ENCODE data around the gene LY6G6F.

DNA sequence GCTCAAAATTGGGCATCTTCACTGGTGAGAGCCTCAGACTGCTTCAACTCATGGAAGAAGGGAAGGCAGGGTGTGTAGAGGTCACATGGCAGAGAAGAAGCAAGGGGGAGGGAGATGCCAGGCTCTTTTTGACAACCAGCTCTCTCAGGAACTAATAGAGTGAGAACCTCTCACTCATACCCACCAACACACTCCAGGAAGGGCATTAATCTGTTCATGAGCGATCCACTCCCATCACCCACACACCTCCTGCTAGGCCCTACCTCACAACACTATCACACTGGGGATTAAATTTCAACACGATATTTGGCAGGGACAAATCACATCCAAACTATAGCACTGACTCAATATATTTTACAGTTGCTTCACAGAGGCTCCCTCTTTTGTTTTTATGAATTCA, 35.1 kb downstream of the LY6G6F start:
- TF ChIP-seq CTCF (IDR thresholded peaks at IDR 0.05) (no peak), EZH2 (IDR thresholded peaks at IDR 0.05; ENCODE audit: borderline replicate concordance, insufficient read depth, low read depth, low read length, poor library complexity, severe bottlenecking) (no peak)
